K562 (cell line): Measurements from ENCODE around the gene TTLL9.
"Not testable (repeated sequence)": the region's sequence is repeated elsewhere in the genome, so short reads cannot be mapped to it uniquely, and the experiment has no call there.

Experiments
- JUNB ChIP-seq: fragments of 450-650 bp; formaldehyde crosslinking; conservative IDR thresholded peaks from 2 replicates; pipeline ENCODE4 v1.4.0; 2020; ENCODE audit warnings: mild to moderate bottlenecking
- JUND ChIP-seq, 2 experiments: IDR thresholded peaks; 2 replicates in 1 of 2; 3 replicates in 1 of 2; pipeline ENCODE4 v1.6.1; 2011; ENCODE audit warnings: borderline replicate concordance in 2 of 2, low read depth in 2 of 2, low read length in 2 of 2, improper control_type of control experiment in 1 of 2, missing biosample characterization in 1 of 2, missing genetic modification characterization in 1 of 2, missing genetic modification reagents in 1 of 2
- NFYB ChIP-seq: IDR thresholded peaks from 2 replicates; pipeline ENCODE4 v1.6.1; 2011; ENCODE audit warnings: mild to moderate bottlenecking, moderate library complexity; ENCODE audit not compliant: insufficient read length; ENCODE audit errors: extremely low read depth
- ZNF511 ChIP-seq: sonication (generic); formaldehyde crosslinking; IDR thresholded peaks from 2 replicates; pipeline ENCODE4 v1.8.0; 2022; ENCODE audit warnings: mild to moderate bottlenecking, missing genetic modification reagents

GRCh38 chr20:31921480-31921879 is 51.0 kb downstream of the TTLL9 start:
- TF ChIP-seq ZNF511 (CRISPR knock-in tag); NFYB; JUNB; JUND (IDR thresholded peaks at IDR 0.05; ENCODE audit: borderline replicate concordance, low read depth, low read length); JUND (tag; IDR thresholded peaks at IDR 0.05; ENCODE audit: borderline replicate concordance, low read depth, low read length): not testable (repeated sequence)
